HG03432 (cell line): ENCODE results near the gene KATNAL1.

Source experiments
- ATAC-seq: cut with Tn5 transposase; IDR thresholded peaks from one replicate; pipeline ENCODE4 v1.9.1; 2021; ENCODE audit warnings: mild to moderate bottlenecking, moderate library complexity; ENCODE audit not compliant: unreplicated experiment

The KATNAL1 gene

DNA sequence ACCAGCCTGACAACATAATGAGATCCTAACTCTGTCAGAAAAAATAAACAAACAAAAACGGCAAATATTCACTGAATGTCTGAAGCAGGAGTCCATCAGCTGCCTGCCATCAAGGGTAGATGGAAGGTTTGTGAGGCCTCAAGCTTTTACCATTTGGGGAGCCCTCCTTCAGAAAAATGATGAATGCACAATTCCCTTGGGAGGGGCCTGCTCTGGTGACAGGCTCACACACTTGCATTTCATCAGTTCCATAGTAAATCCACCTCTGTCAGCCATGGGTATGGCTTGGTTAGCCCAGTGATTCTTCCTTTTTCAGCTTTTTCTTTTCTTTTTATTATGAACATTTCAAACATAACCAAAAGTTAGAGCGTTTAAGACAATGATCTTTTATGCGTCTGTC, 26.3 kb upstream of the KATNAL1 start:
- no peak for ATAC-seq

- ATAC-seq, result peak; percentile 72
Measured at GRCh38 chr13:30332456-30333143, 25.2 kb upstream of the KATNAL1 start.

- ATAC-seq, result no peak
Measured at GRCh38 chr13:30331331-30331771, 24.0 kb upstream of the KATNAL1 start.

DNA sequence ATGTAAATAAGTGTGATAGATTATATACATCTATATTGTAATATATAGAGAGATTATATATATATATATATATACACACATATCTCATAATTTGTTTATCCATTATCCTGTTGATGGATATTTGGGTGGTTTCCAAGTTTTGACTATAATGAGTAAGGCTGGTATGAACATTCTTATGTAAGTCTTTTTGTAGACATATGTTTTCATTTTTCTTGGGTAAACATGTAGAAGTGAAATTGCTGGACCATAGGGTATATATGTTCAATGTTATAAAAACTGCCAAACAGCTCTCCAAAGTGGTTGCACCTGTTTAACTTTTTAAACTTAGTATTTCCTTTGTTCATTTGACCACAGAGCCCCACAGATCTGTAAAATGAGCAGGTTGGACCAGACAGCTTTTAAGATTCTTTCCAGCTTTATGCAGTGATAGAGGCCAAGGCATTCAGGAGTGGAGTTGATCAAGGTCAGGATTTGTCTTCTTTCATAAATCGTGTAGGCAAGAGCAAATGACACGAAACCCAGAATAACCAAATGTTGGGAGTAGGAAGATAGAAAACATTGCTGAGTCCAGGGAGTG, 21.7 kb upstream of the KATNAL1 start:
- no peak for ATAC-seq

- ATAC-seq, result no peak
Measured at GRCh38 chr13:30325668-30326067, 18.3 kb upstream of the KATNAL1 start.

- no peak for ATAC-seq
Measured at GRCh38 chr13:30323524-30323923, 16.2 kb upstream of the KATNAL1 start.

DNA sequence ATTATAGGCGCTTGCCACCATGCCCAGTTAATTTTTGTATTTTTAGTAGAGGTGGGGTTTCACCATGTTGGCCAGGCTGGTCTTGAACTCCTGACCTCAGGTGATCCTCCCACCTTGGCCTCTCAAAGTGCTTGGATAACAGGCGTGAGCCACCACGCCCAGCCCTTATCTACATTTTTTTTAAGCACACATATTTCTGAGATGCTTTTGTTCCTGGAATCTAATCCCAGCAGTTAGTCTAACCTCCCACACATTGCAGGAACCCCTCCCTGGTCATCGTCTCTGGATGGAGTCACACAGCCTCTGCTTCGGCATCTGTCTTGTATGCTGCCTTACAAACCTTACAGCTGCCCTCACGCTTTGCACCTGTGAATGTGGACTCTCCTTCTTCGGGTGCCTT, 15.1 kb upstream of the KATNAL1 start:
- no peak for ATAC-seq

- no peak for ATAC-seq
Measured at GRCh38 chr13:30321256-30321655, 13.9 kb upstream of the KATNAL1 start.

DNA sequence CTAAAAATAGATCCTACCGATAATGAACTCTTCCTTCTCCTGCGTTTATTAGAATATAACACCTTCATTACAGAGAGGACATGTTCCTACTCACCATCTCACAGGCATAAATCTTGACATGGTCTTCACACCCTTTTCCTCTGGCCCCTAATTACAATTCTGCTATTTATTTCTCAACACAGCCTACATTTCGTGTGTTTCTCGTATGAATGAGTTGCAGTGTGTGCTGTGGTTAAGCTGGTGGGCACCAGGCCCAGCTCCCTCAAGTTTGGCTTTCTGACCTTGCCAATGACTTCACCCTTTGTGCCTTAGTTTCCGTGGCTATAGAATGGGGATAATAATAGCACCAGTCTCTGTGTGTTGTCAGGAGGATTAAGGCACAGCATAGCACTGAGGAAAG, 12.3 kb upstream of the KATNAL1 start:
- ATAC-seq, result no peak

DNA sequence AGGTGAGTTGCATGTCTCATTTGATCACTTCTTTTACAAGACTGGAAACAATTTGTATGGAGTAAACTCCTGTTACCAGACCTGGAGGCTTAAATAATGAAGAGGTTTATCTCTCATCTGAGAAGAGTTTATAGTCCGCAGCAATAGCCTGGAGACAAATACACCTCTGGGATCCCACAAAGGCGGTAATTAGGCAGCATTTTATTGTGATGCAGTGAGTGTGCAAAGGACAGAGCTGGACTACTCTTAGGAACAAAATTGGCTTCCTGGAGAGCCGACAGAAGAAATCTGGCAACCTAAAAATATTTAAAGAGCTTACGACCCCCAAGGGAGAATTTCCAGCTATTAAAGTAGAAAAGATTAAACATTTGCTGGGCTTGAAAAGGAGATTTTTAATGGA, 11.8 kb upstream of the KATNAL1 start:
- ATAC-seq, result no peak

DNA sequence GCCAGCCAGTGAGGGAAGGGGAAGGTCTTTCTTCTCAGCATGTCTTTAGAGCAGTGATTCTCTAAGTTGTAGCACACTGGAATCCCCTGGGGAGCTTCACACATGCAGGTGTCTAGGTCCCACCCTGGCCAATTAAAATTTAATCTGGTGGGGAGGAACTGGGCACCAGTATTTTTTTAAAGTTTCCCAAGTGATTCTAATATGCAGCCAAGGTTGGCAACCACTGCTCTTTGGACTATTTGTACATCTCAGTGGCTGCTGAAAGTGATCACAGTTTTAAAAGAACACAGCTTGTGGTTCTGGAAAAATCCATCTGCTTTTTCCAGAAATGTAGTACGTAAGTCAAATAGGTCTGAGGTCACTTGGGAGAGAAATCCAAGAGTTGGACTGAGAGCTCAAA, 10.7 kb upstream of the KATNAL1 start:
- no peak for ATAC-seq

DNA sequence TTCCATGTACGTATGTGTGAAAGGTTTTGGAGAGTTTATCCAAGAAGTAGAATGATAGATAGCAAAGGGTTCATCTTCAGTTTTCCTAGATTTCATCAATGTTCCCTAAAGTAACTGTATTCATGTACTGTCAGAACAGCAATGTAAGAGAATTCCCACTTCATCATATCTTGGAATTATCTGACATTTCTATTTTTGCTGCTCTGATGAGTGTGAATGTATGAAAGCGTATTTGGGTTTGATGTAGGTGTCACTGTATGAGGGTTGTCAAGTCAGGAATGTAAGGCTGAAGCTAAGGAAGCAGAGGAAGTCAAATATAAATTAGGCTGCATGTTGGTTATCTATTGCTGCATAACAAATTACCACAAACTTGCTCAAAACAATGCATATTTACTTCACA, 7.2 kb upstream of the KATNAL1 start:
- no peak for ATAC-seq

- no peak for ATAC-seq
Measured at GRCh38 chr13:30314069-30314468, 6.7 kb upstream of the KATNAL1 start.

DNA sequence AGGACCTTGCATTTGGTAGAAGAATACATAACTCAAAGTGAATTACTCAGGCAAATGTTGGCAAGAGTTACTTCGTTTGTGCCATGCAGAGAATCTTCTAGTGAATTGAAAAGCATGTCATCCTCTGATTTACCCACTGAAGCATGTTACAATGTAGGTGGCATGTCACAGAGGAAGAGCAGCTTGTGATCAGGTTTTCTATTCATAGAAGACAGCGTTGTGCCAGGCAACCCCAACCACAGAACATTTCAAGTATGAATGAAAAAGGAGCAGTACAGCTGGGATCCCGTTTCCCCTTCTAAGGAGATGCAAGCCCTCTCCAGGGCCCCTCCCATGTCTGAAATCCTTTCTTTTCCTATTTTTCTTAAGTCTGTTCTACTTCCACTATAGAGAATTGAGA, 6.0 kb upstream of the KATNAL1 start:
- no peak for ATAC-seq

DNA sequence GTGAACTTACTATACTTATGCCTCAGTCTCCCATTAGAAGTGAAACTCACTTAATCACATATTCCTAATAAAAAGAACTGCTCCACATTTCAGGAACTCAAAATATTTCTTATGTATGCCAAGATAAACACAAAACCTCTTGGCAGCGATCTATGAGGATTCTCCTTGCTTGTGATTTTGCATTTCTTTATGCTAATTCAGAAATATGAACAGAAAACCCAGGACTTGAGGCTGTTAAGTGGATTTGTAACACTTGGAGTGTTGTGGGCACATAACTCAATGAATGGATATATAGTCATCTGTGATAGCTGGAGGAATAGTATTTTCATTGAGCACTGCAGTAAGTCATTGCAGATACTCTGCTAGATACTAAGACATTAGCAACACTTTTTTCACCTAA, 5.6 kb upstream of the KATNAL1 start:
- ATAC-seq, result no peak

- no peak for ATAC-seq
Measured at GRCh38 chr13:30308548-30308947, 1.2 kb upstream of the KATNAL1 start.

DNA sequence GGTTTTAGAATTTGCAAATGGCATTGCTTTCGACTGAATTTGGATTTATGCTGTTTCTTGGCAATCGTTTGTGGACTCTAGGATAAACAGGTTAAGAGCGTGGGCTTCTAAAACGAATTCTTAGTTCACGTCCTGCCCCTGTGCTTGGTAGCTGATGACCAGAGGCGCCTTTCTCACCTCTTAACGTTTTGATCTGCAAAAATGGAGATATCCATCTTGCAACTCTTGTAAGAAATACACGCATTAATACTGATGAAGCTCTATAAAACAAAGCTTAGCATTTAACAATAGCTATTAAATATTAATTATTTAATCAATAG, 580 bp upstream of the KATNAL1 start:
- ATAC-seq, result no peak

DNA sequence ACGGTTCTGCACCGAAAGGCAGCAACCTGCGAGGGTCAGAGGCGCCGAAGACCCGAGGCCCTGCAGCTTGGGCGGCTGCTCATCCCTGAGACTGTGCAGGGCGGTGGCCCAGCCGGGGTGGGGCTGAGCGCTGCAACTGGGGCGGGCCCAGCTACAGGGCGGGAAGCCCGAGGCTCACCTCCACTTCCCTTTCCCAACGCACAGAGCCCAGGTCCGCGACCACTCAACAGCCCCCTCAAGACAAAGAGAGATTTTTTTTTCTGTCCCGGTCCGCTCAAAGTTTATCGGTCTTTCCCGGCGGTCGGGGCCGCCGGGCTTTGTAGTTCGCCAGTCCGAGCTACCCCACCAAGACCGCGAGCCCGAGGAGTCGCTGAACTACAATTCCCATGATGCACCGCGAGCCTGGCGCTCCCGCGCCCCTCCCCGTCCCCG, 573 bp downstream of the KATNAL1 start:
- peak; percentile 86 for ATAC-seq

DNA sequence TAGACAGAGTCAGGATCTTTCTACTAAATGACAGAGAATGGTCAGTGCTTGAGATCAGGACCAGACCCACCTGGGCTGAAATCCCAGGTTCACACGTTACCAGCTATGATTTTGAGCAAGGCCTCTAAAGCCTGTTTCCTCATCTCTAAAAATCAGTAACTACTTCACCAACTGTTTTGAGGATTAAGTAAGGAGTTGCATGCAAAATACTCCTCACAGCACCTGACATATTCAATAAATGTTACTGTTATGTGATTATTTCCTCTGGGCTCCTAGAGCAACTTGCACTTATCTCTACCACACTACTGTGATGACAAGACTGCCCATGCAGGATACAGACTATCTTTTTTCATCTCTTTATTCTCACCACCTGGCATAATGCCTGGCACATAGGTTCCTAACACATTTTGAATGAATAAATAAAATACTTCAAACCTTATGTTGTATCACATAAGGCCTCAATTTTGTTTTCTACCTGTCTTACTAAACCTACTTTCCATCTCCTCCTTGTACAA, 1.8 kb downstream of the KATNAL1 start:
- ATAC-seq, result no peak

- ATAC-seq, result no peak
Measured at GRCh38 chr13:30303269-30303668, 4.1 kb downstream of the KATNAL1 start.

DNA sequence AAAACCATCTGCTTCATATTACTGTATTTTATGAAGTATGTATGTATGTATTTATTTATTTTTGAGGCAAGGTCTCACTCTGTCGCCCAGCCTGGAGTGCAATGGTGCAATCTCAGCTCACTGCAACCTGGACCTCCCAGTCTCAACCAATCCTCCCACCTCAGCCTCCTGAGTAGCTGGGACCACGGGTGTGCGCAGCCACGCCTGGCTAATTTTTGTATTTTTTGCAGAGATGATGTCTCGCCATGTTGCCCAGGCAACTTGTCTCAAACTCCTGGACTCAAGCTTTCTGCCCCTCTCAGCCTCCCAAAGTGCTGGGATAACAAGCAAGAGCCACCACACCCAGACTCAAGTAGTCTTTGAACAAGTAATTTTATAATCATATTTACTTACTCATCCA, 5.5 kb downstream of the KATNAL1 start:
- ATAC-seq, result no peak

DNA sequence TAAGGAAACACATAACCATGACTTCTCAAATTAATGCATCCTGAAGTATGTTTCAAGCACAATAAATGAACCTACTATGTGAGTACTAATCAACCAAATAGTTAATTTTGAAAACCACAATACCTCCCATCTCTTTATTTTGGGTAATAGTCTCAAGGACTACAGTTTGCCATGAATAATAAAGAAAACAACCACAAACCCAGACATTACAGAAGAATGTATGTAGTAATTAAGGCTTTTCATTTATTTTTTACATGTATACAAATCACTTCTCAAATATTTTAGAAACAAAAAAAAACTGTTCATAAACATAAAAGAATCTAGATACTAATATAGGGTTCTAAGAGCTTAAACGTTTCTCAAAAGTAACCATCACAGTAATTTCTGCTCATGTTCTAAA, 6.8 kb downstream of the KATNAL1 start:
- ATAC-seq, result no peak

GRCh38 chr13:30299786-30300185, 7.6 kb downstream of the KATNAL1 start:
- no peak for ATAC-seq
